ENCODE results near the gene GLP1R.
A peak's percentile ranks its signal among the peaks of the same experiment; 100 is the strongest.

The GLP1R gene

GRCh38 chr6:39021041-39021440 lies 27.5 kb upstream of the GLP1R start:
- TF ChIP-seq, protein P1, sequence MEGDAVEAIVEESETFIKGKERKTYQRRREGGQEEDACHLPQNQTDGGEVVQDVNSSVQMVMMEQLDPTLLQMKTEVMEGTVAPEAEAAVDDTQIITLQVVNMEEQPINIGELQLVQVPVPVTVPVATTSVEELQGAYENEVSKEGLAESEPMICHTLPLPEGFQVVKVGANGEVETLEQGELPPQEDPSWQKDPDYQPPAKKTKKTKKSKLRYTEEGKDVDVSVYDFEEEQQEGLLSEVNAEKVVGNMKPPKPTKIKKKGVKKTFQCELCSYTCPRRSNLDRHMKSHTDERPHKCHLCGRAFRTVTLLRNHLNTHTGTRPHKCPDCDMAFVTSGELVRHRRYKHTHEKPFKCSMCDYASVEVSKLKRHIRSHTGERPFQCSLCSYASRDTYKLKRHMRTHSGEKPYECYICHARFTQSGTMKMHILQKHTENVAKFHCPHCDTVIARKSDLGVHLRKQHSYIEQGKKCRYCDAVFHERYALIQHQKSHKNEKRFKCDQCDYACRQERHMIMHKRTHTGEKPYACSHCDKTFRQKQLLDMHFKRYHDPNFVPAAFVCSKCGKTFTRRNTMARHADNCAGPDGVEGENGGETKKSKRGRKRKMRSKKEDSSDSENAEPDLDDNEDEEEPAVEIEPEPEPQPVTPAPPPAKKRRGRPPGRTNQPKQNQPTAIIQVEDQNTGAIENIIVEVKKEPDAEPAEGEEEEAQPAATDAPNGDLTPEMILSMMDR (IDR thresholded peaks at IDR 0.05; ENCODE audit: low read depth, low read length): no peak
- DNase-seq: no peak
- Histone ChIP-seq H3K9me3 (no peaks in the 10 kb centered on the region), H3K4me3 (ENCODE audit: low read depth, low read length) (no peak overlapping the region), H3K36me3 (no peaks in the 10 kb centered on the region), H3K4me1 (no peaks in the 10 kb centered on the region), H3K27me3 (peaks cover 7% of the 10 kb centered on the region; the same call in 1 of the 2 replicates)

DNA sequence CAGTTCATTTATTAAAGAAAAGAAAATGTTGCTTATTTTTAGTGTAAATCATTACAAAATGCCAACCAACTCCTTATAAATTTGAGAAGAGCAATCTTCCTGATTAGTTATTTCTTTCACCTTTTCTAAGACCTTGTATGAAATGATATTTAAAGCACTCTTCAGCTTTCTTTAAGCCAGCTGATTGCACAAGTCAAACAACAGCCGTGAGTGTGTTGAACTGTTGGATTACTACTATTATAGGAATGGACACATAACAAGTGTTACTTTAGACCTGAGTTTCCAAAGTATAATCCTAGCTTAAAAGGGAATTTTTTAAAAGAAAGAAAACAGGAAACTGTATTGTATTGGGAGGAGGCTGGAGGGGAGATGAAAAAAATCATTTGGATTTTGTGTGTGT lies 26.8 kb upstream of the GLP1R start:
- H3K4me1 ChIP-seq: no peaks in the 10 kb centered on the region
- H3K27me3 ChIP-seq: peaks cover 8% of the 10 kb centered on the region; the same call in 1 of the 2 replicates
- H3K4me3 ChIP-seq (ENCODE audit: low read depth, low read length): no peak overlapping the region
- H3K9me3 ChIP-seq: no peaks in the 10 kb centered on the region
- no peaks in the 10 kb centered on the region for H3K36me3 ChIP-seq
- TF ChIP-seq, protein P1 (IDR thresholded peaks at IDR 0.05; ENCODE audit: low read depth, low read length): no peak
- DNase-seq: no peak

GRCh38 chr6:39026175-39026574 lies 22.4 kb upstream of the GLP1R start:
- TF ChIP-seq, protein P1 (IDR thresholded peaks at IDR 0.05; ENCODE audit: low read depth, low read length): no peak
- H3K36me3 ChIP-seq: no peaks in the 10 kb centered on the region
- no peaks in the 10 kb centered on the region for H3K9me3 ChIP-seq
- DNase-seq: no peak
- no peak overlapping the region for H3K4me3 ChIP-seq (ENCODE audit: low read depth, low read length)
- no peaks in the 10 kb centered on the region for H3K4me1 ChIP-seq
- H3K27me3 ChIP-seq: peaks cover 6% of the 10 kb centered on the region; the same call in 1 of the 2 replicates

- no peaks in the 10 kb centered on the region for H3K36me3 ChIP-seq
- no peak overlapping the region for H3K4me3 ChIP-seq (ENCODE audit: low read depth, low read length)
- H3K4me1 ChIP-seq: no peaks in the 10 kb centered on the region
- H3K27me3 ChIP-seq: peaks cover 21% of the 10 kb centered on the region
- no peaks in the 10 kb centered on the region for H3K9me3 ChIP-seq
- DNase-seq: peak; percentile 60
- TF ChIP-seq, protein P1 (IDR thresholded peaks at IDR 0.05; ENCODE audit: low read depth, low read length): peak; percentile 90
Measured at GRCh38 chr6:39029156-39030011, 19.2 kb upstream of the GLP1R start.

DNA sequence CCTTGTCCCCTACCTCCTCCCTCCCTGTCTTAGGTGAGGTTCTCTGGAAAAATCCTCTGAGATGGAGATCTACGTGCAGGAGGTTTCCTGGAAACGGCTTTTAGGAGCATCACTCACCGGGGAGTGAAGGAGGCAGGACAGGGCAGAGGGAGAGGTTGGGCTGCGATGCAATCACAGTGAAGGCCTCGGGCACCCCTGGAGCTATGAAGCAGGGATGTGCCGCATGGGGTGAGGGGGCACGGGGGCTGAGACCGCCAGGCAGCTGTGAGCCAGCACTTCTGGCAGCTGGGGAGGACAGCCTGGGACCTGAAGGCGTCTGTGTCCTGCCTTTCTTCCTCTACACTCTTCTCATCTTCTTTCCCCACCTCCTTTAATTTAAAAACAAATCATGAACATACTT lies 12.9 kb upstream of the GLP1R start:
- TF ChIP-seq, protein P1 (IDR thresholded peaks at IDR 0.05; ENCODE audit: low read depth, low read length): no peak
- H3K9me3 ChIP-seq: no peaks in the 10 kb centered on the region
- peaks cover 52% of the 10 kb centered on the region for H3K27me3 ChIP-seq
- no peak overlapping the region for H3K4me3 ChIP-seq (ENCODE audit: low read depth, low read length)
- H3K36me3 ChIP-seq: no peaks in the 10 kb centered on the region
- no peak for DNase-seq
- no peaks in the 10 kb centered on the region for H3K4me1 ChIP-seq

DNA sequence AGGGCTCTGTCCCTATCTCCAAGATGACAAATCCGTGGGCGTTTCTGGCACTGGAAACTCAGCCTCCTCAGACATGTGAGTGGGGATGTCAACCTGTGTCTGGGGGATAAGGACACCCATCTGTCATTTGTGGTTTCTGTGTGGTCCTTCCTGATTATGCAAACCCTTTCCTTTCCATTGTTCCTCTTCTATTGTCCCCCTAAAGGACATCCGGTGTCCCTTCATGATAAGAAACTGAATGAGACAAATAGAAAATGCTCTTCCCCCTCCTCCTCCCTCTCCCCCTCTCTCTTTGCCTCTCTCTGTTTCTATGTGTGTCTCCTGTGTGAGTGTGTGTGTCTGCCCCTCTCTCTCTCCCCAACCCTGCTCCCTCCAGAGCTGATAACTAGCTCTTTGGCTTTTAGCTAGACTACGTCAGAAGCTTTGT lies 11.5 kb upstream of the GLP1R start:
- H3K27me3 ChIP-seq: peaks cover 57% of the 10 kb centered on the region
- H3K4me3 ChIP-seq (ENCODE audit: low read depth, low read length): no peak overlapping the region
- no peaks in the 10 kb centered on the region for H3K4me1 ChIP-seq
- no peaks in the 10 kb centered on the region for H3K9me3 ChIP-seq
- TF ChIP-seq, protein P1 (IDR thresholded peaks at IDR 0.05; ENCODE audit: low read depth, low read length): no peak
- no peak for DNase-seq
- no peaks in the 10 kb centered on the region for H3K36me3 ChIP-seq

Measured in BE2C (cell line).